ENCODE data around the gene DUSP11. TPM values are rescaled to one million over a fixed set of nuclear protein-coding genes. Genes with fewer than 3 reads are reported as not detected.

Gene DUSP11
- total RNA-seq, 1 experiment from 2014 or later: 22.9 TPM

GRCh38 chr2:73822276-73822675, 42.4 kb upstream of the DUSP11 start:
- intact Hi-C loops (cut with micrococcal nuclease): no loop called here
- no peaks in the 10 kb centered on the region for H3K9me3 ChIP-seq (ENCODE audit: control insufficient read depth in 1 of 2, insufficient read depth in 1 of 2, low read depth in 1 of 2, low read length in 2 of 2)
- POLR2A ChIA-PET: no interaction called here
- no peak overlapping the region for H3K4me2 ChIP-seq (ENCODE audit: low read length)
- no peaks in the 10 kb centered on the region for H3K4me1 ChIP-seq (ENCODE audit: control insufficient read depth in 1 of 2, insufficient read depth in 2 of 2, low read length in 2 of 2)
- H3K36me3 ChIP-seq (ENCODE audit: control insufficient read depth in 1 of 2, insufficient read depth in 2 of 2, low read length in 2 of 2): no peaks in the 10 kb centered on the region
- H3K27ac ChIP-seq (ENCODE audit: low read depth, low read length): no peak overlapping the region
- no peak overlapping the region for H3K9ac ChIP-seq (ENCODE audit: low read length)
- no peaks in the 10 kb centered on the region for H3K79me2 ChIP-seq (ENCODE audit: insufficient read depth, low read length)
- DNase-seq (ENCODE audit: low read depth, low spot score) (no peak), ATAC-seq (no peak)
- no peaks in the 10 kb centered on the region for H4K20me1 ChIP-seq (ENCODE audit: insufficient read depth)
- no peaks in the 10 kb centered on the region for H3K27me3 ChIP-seq (ENCODE audit: insufficient read depth, low read length)
- TF ChIP-seq CEBPB (IDR thresholded peaks at IDR 0.05; ENCODE audit: low read depth) (no peak), REST (IDR thresholded peaks at IDR 0.05; ENCODE audit: low read depth) (no peak), ZNF274 (IDR thresholded peaks at IDR 0.05; ENCODE audit: low read depth, low read length) (no peak), ELF1 (IDR thresholded peaks at IDR 0.05; ENCODE audit: borderline replicate concordance, low read depth) (no peak), ZFX (IDR thresholded peaks at IDR 0.05) (no peak), ZBTB33 (IDR thresholded peaks at IDR 0.05; ENCODE audit: extremely low read depth, insufficient replicate concordance, low read length) (no peak), ATF3 (IDR thresholded peaks at IDR 0.05) (no peak), SIN3A (IDR thresholded peaks at IDR 0.05; ENCODE audit: low read depth) (no peak), EZH2 (IDR thresholded peaks at IDR 0.05) (no peak), EGR1 (IDR thresholded peaks at IDR 0.05; ENCODE audit: low read depth) (no peak), EZH2phosphoT487 (IDR thresholded peaks at IDR 0.05; ENCODE audit: borderline replicate concordance) (no peak), SRF (IDR thresholded peaks at IDR 0.05; ENCODE audit: low read depth) (no peak)
- RAD21 ChIA-PET (ENCODE audit: low non-redundant PET in 1 of 2, low total read pairs in 2 of 2, uncharacterized antibody in 2 of 2, unreplicated experiment in 2 of 2): interaction anchor here in 1 of 2 experiments (0.7 kb wide), 1 partner anchor 99 kb away, joined by 3 read pairs; no protein-coding TSS in a partner anchor
- BruUV-seq (replicated peaks): no TSS peak
- H3K4me3 ChIP-seq (replicated peaks in 1 of 2; ENCODE audit: low read depth in 1 of 2, low read length in 2 of 2): no peak overlapping the region
- H3K9me2 ChIP-seq (ENCODE audit: insufficient read depth): no peaks in the 10 kb centered on the region
- H2AFZ ChIP-seq (ENCODE audit: low read depth, low read length, poor library complexity, severe bottlenecking): no peak overlapping the region
- CTCF ChIA-PET: no interaction called here

Data from HCT116 (cell line).